HS-5 (cell line): ENCODE measurements around the gene AP1B1.
"Not testable (repeated sequence)": the region's sequence is repeated elsewhere in the genome, so short reads cannot be mapped to it uniquely, and the experiment has no call there.

Experiments used
- DNase-seq: peaks from one replicate; pipeline ENCODE4 v3.0.0-alpha.2; 2012; ENCODE audit warnings: low read depth

The AP1B1 gene

GRCh38 chr22:29348956-29349355 is 39.4 kb downstream of the AP1B1 start:
- no peak for DNase-seq

GRCh38 chr22:29348041-29348440 is 40.3 kb downstream of the AP1B1 start:
- DNase-seq = no peak

GRCh38 chr22:29346659-29347058 is 41.7 kb downstream of the AP1B1 start:
- no peak for DNase-seq

GRCh38 chr22:29345932-29346331 is 42.4 kb downstream of the AP1B1 start:
- DNase-seq = no peak

- DNase-seq = not testable (repeated sequence)
These were observed 43.5 kb downstream of the AP1B1 start for GRCh38 chr22:29344889-29345288.

- peak; percentile 78 for DNase-seq
These were observed 44.2 kb downstream of the AP1B1 start for GRCh38 chr22:29344137-29344536.

- no peak for DNase-seq
These were observed 45.0 kb downstream of the AP1B1 start for GRCh38 chr22:29343313-29343805.

- no peak for DNase-seq
These were observed 45.6 kb downstream of the AP1B1 start for GRCh38 chr22:29342577-29343312.

- no peak for DNase-seq
These were observed 46.2 kb downstream of the AP1B1 start for GRCh38 chr22:29342177-29342576.

GRCh38 chr22:29341849-29342127 is 46.6 kb downstream of the AP1B1 start:
- no peak for DNase-seq

GRCh38 chr22:29341056-29341848 is 47.1 kb downstream of the AP1B1 start:
- DNase-seq = no peak

- no peak for DNase-seq
These were observed 47.8 kb downstream of the AP1B1 start for GRCh38 chr22:29340566-29340965.

- DNase-seq = no peak
These were observed 48.8 kb downstream of the AP1B1 start for GRCh38 chr22:29339381-29340235.

- DNase-seq = no peak
These were observed 50.0 kb downstream of the AP1B1 start for GRCh38 chr22:29338398-29338797.

GRCh38 chr22:29337631-29338284 is 50.6 kb downstream of the AP1B1 start:
- no peak for DNase-seq

GRCh38 chr22:29336751-29337490 is 51.4 kb downstream of the AP1B1 start:
- no peak for DNase-seq

GRCh38 chr22:29335656-29336055 is 52.7 kb downstream of the AP1B1 start:
- no peak for DNase-seq

- no peak for DNase-seq
These were observed 53.5 kb downstream of the AP1B1 start for GRCh38 chr22:29334696-29335344.

GRCh38 chr22:29334148-29334547 is 54.2 kb downstream of the AP1B1 start:
- no peak for DNase-seq

- DNase-seq = no peak
These were observed 55.4 kb downstream of the AP1B1 start for GRCh38 chr22:29332886-29333496.
